H1 (cell line): Measurements from ENCODE around the gene EME2.

ENCODE experiments used
- CEBPB ChIP-seq: IDR thresholded peaks from 2 replicates; pipeline ENCODE4 v1.6.1; 2012; ENCODE audit warnings: low read depth, low read length
- GABPA ChIP-seq: IDR thresholded peaks from 2 replicates; pipeline ENCODE4 v1.6.1; 2011; ENCODE audit warnings: mild to moderate bottlenecking, low read length, moderate library complexity, borderline replicate concordance; ENCODE audit not compliant: insufficient read depth
- JUN ChIP-seq: IDR thresholded peaks from 2 replicates; pipeline ENCODE4 v1.6.1; 2011; ENCODE audit warnings: low read depth, mild to moderate bottlenecking, improper control_type of control experiment, low read length
- POLR2A ChIP-seq, 2 experiments: IDR thresholded peaks; 1 replicate in 1 of 2; 2 replicates in 1 of 2; pipeline ENCODE4 v1.6.1; 2011; ENCODE audit warnings: low read depth in 2 of 2, low read length in 2 of 2, mild to moderate bottlenecking in 2 of 2; ENCODE audit errors: control extremely low read depth in 1 of 2
- POLR2AphosphoS5 ChIP-seq: IDR thresholded peaks from 2 replicates; pipeline ENCODE4 v1.6.1; 2011; ENCODE audit warnings: low read depth, low read length
- RAD21 ChIP-seq, 2 experiments: IDR thresholded peaks in 1 of 2; conservative IDR thresholded peaks in 1 of 2; 2 replicates each; pipeline ENCODE4 v1.6.1; 2011; ENCODE audit warnings: low read depth in 2 of 2, low read length in 2 of 2, improper control_type of control experiment in 1 of 2, inconsistent platforms in 1 of 2, mild to moderate bottlenecking in 1 of 2, moderate library complexity in 1 of 2
- ZNF274 ChIP-seq: IDR thresholded peaks from 2 replicates; pipeline ENCODE4 v1.7.0; 2012; ENCODE audit warnings: low read length, borderline replicate concordance; ENCODE audit errors: extremely low read depth
- TF ChIP-seq, protein P1 (sequence below), 3 experiments: IDR thresholded peaks; 1 replicate in 2 of 3; 2 replicates in 1 of 3; pipeline versions ENCODE4 v1.5.1 to v1.6.1; 2011; ENCODE audit warnings: low read length in 3 of 3, mild to moderate bottlenecking in 3 of 3, inconsistent platforms in 2 of 3, low read depth in 1 of 3, moderate library complexity in 1 of 3; ENCODE audit not compliant: insufficient read depth in 1 of 3; ENCODE audit errors: control extremely low read depth in 1 of 3
- TF ChIP-seq, protein P2 (sequence below): IDR thresholded peaks from 2 replicates; pipeline ENCODE4 v1.6.1; 2012; ENCODE audit warnings: inconsistent platforms
- TF ChIP-seq, protein P3 (sequence below): IDR thresholded peaks from 2 replicates; pipeline ENCODE4 v1.6.1; 2011; ENCODE audit warnings: low read length, improper control_type of control experiment

DNA sequence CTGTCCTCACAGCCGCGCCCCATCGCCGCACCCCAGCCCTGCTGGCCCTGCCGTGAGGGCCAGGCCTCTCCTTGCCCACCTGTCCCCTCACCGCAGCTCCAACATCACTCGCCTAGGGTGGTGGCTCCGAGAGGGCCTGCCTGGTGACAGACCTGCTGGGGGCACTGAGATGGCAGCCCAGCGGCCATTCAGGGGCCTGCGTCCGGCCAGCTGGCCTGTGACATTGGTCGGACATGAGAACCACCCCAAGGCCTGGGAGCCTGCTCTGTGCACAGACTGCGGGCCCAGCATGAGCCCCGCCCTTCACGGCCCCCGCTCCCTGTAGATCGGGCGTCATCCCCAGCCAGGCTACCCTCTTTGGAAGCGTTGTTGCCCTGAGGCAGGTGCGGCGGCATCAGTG lies 13.1 kb upstream of the EME2 start:
- TF ChIP-seq GABPA = no peak
- no peak for TF ChIP-seq ZNF274
- TF ChIP-seq, protein P1, sequence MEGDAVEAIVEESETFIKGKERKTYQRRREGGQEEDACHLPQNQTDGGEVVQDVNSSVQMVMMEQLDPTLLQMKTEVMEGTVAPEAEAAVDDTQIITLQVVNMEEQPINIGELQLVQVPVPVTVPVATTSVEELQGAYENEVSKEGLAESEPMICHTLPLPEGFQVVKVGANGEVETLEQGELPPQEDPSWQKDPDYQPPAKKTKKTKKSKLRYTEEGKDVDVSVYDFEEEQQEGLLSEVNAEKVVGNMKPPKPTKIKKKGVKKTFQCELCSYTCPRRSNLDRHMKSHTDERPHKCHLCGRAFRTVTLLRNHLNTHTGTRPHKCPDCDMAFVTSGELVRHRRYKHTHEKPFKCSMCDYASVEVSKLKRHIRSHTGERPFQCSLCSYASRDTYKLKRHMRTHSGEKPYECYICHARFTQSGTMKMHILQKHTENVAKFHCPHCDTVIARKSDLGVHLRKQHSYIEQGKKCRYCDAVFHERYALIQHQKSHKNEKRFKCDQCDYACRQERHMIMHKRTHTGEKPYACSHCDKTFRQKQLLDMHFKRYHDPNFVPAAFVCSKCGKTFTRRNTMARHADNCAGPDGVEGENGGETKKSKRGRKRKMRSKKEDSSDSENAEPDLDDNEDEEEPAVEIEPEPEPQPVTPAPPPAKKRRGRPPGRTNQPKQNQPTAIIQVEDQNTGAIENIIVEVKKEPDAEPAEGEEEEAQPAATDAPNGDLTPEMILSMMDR (IDR thresholded peaks at IDR 0.05; ENCODE audit: control extremely low read depth in 1 of 3, insufficient read depth in 1 of 3, low read depth in 1 of 3, low read length in 3 of 3) = no peak
- TF ChIP-seq, protein P2, sequence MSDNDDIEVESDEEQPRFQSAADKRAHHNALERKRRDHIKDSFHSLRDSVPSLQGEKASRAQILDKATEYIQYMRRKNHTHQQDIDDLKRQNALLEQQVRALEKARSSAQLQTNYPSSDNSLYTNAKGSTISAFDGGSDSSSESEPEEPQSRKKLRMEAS = no peak
- TF ChIP-seq CEBPB = no peak
- TF ChIP-seq POLR2AphosphoS5 = no peak
- no peak for TF ChIP-seq POLR2A (IDR thresholded peaks at IDR 0.05; ENCODE audit: control extremely low read depth in 1 of 2, low read depth in 2 of 2, low read length in 2 of 2)
- no peak for TF ChIP-seq RAD21 (IDR thresholded peaks at IDR 0.05 in 1 of 2, conservative IDR thresholded peaks at IDR 0.05 in 1 of 2; ENCODE audit: low read depth in 2 of 2, low read length in 2 of 2)
- no peak for TF ChIP-seq JUN
- TF ChIP-seq, protein P3, sequence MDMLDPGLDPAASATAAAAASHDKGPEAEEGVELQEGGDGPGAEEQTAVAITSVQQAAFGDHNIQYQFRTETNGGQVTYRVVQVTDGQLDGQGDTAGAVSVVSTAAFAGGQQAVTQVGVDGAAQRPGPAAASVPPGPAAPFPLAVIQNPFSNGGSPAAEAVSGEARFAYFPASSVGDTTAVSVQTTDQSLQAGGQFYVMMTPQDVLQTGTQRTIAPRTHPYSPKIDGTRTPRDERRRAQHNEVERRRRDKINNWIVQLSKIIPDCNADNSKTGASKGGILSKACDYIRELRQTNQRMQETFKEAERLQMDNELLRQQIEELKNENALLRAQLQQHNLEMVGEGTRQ = no peak
